G401 (cell line): ENCODE measurements around the gene MYO7A. TPM values are rescaled to one million over a fixed set of nuclear protein-coding genes. Genes with fewer than 3 reads are reported as not detected.

Experiments
- DNase-seq: peaks from one replicate; pipeline ENCODE4 v3.0.0-alpha.2; 2015; ENCODE audit warnings: low spot score
- in situ Hi-C: cut with HindIII; loops from 2 replicates; pipeline ENCODE4 v1.10.0; 2016; ENCODE audit warnings: low sequenced_read_pairs, mixed read lengths
- total RNA-seq: library from RNA; depleted of rRNA; stranded (reverse); fragments of >200 nt; shearing (Covaris generic); gene quantifications from 2 replicates; pipeline ENCODE4 v1.2.3, GENCODE V29; 2014

The MYO7A gene
- total RNA-seq, 1 experiment from 2014 or later: 0.64 TPM

DNA sequence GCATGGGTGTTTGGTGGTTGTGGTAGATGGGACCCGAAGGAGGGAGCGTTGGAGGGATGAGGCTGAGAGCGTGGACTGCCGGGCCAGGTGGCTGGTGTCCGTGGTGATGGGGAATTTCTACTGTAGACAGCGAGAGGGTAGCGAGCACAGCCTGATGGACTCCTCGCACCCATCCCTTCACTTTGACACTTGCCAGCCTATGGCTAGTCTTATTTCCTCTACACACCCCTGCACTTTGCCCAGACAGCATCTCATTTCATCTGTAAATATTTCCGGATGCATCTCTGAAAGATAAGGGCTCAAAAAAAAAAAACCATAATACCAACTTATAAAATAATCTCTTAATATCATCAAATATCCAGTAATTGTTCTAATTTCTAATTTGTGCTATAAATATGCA, 19.6 kb upstream of the MYO7A start:
- in situ Hi-C loops: no loop called here
- DNase-seq: no peak

DNA sequence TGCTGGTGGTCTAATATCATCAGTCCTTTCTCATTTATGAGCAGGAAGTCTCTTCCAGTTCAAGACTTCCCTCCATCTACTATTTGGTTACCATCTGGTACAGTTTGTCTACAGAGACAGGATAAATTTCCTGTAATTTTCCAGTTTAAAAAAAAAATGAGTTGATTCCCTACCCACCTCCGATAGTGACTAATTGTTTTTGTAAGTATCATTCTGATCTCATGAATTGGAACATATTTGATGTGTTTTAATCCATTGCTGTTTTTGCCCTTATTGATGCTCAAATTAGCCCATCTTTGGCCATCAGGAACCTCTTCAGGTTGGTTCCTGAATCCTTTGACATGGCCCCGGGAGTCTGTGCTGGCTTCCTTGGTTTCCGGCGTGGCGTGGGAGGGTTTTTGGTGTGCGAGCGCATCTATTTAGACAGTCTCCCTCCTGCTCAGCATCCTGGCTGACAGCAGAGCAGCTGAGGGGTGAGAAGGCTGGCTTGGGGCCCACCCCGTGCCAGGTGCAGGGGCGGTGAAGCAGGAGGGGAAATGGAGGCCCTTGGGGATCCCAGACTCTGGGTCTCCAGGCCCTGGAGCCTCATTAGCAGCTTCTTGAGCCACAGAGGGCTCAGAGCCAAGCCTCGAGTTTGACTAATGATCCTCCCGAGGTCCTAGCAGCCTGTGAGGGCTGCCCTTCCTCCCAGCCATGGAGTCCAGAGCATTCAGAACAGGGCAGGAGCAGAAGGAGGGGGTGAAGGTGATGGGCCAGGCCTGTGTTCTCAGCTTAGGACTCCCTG, 18.6 kb upstream of the MYO7A start:
- in situ Hi-C loops: no loop called here
- no peak for DNase-seq

DNA sequence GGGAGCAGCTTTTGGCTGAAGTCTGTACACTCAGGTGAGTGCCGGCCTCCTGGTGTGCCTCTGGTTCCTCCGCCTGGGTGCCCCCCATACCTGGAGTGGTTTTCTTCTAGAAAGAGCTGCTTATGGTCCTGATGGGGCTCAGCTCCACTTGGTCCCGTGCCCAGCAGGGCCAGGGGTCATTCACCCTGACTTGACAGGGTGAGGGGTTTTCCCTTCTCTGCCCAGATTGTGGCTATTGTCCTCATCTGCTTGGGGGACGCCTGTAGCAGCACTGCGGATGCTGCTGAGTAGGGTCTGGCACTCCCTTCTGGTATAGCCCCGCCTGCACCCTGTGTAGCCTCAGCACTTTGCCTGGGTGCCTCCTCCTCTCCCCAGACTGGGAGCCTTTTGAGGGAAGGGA, 17.2 kb upstream of the MYO7A start:
- no peak for DNase-seq
- in situ Hi-C loops: no loop called here

DNA sequence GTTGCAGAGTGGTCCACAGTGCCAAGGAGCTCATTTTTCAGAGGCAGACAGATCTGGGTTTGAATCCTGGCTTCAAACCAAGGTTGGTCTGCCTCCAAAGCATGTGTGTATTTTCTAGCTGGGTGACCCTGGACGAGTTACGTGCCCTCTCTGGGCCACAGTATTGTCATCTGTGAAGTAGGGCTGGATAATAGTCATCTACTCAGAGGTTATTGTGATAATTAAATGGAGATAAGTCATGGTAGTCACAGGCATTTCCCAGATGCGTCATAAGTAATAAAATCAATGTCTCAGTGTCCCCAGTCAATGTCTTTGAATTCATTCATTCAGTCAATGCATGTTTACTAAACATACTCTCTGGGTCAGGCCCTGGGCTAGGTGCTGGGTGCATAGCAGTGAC, 16.8 kb upstream of the MYO7A start:
- in situ Hi-C loops: no loop called here

DNA sequence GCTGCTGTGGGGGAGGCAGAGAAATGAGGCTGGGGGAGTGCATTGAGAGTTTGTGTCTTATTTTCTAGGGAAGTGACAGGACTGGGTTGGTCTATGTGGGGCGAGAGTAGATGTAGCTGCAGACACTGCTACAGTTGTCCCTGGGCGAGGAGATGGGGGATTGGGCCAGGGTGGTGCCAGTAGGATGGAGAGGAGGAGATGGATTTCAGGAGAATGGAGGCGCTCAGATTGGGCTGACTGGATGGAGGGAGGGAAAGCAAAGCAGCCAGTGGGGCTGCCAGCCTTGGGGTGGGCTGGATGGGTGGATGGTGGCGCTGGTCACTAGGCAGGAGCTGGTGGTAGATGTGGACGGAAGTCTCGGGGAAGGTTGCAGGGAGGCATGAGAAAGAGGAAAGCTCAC, 16.1 kb upstream of the MYO7A start:
- in situ Hi-C loops: no loop called here
- no peak for DNase-seq

More for the DNA sequence above, 16.8 kb upstream of the MYO7A start:
- no peak for DNase-seq

DNA sequence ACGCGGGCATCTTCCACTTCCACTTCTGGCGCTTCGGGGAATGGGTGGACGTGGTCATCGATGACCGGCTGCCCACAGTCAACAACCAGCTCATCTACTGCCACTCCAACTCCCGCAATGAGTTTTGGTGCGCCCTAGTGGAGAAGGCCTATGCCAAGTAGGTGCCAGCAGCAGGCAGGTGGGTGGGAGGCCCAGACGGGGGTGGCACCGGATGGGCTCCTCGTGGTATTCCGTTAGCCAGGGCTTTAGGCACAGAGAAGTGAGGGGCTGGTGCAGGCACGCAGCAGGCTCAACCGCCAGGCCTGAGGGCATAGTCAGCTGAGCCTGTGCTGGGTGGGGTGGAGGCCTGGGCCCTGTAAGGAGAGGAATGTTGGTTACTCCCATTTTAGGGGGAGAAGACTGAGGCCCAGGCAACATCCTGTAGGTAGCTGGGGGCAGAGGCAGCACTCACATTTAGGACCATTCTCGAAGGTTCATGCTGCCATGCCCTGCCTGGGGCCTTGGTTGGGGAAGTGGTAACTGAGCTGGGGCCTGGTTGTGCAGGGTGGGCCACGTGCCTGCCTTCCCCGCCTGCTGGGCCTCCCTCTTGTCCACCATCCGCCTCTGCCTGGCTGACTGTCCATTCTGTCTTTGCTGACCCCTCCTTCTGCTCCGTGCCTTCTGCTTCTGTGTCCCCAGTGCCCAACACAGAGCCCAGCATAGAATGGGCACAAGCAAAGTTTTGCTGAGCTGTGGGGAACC, 15.2 kb upstream of the MYO7A start:
- in situ Hi-C loops: no loop called here
- no peak for DNase-seq

DNA sequence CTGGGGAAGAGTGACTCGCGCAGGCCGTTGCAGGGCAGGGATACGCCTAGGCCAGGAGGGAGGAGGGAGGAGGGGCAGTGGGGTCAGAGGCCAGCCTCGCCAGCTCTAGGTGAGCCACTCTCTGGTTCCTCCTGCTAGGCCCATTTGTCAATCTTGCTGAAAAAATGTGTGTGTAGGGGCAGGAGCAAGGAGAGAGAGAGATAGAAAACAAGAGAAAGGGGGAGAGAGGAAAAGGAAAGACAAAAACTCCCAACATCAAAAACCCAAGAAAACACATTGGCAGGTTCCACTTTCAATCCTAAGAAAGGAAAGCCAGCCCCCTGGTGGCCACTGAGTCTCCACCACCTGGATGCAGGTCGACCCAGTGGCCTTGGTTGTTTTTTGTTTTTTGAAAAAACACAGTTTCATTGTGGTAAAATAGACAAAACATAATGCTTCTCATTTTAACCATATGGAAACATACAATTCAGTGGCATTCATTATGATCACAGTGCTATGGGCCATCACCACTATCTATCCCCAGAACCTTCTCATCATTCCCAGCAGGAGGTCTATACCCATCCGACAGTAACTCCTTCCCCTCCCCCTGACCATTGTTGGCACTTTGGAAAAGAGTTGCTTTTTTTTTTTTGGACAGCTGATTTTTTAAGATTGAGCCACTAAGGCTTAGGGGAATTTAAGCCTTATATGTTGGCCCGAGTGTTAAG, 14.5 kb upstream of the MYO7A start:
- peak; percentile 49 for DNase-seq
- in situ Hi-C loops: no loop called here

DNA sequence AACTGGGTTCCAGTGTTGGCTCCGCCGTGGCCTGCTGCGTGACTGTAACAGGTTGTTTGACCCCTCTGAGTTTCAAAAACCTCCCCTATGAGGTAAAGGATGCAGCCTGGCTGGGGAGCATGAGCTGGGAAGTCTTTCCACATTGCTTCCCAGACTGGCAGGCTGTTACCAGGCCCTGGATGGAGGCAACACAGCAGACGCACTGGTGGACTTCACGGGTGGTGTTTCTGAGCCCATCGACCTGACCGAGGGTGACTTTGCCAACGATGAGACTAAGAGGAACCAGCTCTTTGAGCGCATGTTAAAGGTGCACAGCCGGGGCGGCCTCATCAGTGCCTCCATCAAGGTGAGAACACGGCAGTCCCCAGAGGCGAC, 14.0 kb upstream of the MYO7A start:
- in situ Hi-C loops: no loop called here
- no peak for DNase-seq

DNA sequence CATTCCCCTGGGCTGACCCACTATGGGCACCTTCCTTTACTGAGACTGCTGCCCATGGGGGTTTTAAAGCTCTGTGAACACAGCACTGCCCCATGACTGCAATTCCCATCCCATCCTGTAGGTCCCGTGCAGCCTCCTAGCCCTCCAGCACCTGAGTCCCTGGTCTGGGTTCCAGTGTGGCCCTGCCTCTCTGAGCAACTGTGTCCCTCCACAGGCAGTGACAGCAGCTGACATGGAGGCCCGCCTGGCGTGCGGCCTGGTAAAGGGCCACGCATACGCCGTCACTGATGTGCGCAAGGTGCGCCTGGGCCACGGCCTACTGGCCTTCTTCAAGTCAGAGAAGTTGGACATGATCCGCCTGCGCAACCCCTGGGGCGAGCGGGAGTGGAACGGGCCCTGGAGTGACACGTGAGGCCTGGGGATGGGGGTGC, 12.8 kb upstream of the MYO7A start:
- no peak for DNase-seq
- in situ Hi-C loops: no loop called here

DNA sequence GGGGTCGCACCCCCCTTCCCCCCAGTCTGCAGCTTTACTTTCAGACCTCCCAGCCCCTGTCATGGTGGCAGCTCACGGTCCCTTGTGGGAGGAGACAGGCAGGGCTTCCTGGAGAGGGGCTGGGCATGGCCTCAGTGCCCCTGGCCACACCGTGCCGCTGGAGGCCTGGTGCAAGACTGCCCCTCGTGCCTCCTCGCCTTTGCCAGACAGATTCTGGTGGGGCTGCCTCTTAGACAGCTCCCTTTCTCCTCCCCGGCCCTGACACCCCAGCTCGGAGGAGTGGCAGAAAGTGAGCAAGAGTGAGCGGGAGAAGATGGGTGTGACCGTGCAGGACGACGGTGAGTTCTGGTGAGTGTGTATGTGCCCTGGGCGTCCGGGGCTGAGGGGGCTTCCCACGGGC, 12.1 kb upstream of the MYO7A start:
- in situ Hi-C loops: no loop called here
- no peak for DNase-seq

DNA sequence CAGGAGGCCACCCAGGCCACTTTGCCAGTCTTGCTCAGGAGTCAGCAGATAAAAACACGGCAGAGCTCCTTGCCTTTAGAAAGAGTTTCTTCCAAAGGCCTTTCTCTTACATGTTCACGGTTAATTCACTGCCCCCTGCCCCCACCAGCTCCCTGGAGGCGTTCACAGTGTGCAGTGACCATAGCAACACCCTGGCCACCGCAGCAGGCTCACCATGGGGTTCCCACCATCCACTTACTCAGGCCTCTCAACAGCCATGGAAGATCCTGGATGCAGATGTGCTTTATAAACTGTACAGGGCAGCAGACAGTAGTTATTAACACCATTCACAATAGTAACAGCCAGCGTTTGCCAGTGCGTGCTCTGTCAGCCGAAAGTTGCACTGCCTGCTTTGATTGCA, 10.6 kb upstream of the MYO7A start:
- in situ Hi-C loops: no loop called here
- no peak for DNase-seq

DNA sequence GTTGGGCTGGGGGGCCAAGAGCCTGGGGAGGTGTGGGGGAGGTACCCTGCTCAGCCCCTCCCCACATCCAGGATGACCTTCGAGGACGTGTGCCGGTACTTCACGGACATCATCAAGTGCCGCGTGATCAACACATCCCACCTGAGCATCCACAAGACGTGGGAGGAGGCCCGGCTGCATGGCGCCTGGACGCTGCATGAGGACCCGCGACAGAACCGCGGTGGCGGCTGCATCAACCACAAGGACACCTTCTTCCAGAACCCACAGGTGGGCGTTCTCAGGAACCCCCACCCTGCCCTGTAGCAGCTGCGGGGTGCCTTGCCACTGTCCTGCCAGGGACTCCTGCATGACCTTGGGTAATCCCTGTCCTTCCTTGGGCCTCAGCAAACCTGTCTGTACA, 10.0 kb upstream of the MYO7A start:
- no peak for DNase-seq
- in situ Hi-C loops: no loop called here

DNA sequence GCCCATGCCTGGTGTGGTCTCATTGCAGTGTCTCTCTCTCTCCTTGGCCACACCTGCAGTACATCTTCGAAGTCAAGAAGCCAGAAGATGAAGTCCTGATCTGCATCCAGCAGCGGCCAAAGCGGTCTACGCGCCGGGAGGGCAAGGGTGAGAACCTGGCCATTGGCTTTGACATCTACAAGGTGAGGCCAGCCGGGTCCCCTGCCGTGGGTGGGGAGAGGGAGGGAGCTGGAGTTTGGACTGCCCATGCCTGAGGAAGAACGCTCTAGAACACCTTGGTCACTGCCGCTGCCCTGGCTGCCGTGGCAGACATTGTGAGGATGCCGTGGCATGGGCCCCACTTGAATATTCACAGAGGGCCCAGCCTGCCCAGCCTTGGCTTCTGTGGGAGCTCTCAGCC, 9.1 kb upstream of the MYO7A start:
- in situ Hi-C loops: no loop called here
- no peak for DNase-seq

DNA sequence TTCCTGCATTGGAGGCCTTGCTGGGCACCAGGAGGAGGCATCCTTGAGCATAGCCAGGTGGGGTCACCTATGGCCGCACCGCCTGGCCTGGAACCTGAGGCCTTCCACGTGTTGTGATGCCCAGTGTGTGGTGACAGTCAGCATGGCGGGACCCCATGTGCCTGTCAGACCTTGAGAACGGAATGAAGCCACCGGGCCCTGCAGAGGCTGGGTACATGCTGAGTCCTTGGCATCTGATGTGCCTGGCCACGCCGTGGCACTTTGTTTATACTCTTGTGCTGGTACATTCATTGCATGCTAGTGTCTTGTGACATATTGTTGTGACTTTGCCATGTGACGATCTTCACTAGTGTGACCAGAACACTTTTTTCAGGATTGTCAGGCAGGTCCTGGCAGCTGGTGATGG, 8.5 kb upstream of the MYO7A start:
- in situ Hi-C loops: no loop called here

DNA sequence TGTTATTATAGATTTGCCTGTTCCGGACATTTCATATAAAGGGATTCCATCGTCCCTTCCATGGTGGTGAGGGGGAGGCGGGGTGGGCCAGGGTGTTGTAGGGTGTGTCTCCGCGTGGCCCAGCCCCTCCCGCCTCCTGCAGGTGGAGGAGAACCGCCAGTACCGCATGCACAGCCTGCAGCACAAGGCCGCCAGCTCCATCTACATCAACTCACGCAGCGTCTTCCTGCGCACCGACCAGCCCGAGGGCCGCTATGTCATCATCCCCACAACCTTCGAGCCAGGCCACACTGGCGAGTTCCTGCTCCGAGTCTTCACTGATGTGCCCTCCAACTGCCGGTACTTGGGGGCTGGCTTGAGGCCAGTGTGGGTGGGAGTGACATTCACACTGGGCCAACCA, 7.5 kb upstream of the MYO7A start:
- no peak for DNase-seq
- in situ Hi-C loops: no loop called here

More for the DNA sequence above, 8.5 kb upstream of the MYO7A start:
- no peak for DNase-seq

DNA sequence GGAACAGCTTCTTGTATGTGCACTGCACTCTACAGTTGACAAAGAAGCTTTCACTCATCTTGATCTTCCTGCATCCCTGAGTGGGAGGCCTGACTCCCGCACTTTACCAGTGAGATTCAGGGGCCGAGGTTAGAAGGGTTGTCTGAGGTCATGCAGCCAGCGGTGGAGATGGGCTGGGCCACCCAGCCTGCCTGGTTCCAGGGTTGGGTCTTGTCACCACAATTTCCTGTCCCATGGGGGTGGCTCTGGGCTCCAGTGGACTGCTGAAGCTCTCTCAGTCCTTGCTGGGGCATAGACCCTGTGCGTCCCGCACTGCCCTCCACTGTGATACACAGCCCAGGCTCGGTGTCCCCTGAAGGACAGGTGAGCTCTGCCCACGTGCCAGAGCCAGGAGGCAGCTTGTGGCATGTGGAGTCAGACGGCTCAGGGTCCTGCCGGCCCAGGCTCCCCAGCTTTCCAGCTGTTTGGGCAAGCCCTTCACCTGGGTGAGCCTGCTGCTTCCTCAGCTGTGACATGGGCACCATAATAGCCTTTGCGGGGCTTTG, 6.9 kb upstream of the MYO7A start:
- in situ Hi-C loops: no loop called here
- DNase-seq: no peak

DNA sequence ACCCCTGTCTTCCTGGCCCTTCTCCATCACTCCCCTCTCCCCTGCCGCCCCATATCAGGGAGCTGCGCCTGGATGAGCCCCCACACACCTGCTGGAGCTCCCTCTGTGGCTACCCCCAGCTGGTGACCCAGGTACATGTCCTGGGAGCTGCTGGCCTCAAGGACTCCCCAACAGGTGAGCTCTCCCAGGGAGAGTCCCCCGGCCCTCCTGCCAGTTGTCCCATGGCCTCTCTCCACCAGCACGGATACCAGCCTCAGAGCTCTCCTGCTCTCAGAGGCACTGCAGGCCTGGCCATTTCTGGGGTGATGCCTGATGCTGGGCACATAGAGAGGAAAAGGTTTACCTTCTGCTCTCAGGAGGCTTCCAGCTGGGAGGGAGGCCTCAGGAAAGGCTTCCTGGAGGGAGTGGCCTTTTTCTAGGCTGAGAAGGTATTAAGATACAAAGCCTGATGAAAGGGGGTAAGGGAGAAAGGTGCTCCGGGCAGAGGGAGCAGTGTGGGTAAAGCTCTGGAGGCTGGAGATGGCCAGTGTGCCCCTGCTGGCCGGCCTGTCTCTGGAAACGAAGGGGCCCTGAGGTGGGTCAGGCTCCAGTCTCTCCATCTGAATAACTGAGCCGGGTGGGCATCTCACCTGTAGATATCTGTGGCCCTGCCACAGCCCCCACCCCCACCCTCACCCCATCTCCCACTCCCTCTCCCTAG, 6.0 kb upstream of the MYO7A start:
- DNase-seq: no peak
- in situ Hi-C loops: no loop called here

DNA sequence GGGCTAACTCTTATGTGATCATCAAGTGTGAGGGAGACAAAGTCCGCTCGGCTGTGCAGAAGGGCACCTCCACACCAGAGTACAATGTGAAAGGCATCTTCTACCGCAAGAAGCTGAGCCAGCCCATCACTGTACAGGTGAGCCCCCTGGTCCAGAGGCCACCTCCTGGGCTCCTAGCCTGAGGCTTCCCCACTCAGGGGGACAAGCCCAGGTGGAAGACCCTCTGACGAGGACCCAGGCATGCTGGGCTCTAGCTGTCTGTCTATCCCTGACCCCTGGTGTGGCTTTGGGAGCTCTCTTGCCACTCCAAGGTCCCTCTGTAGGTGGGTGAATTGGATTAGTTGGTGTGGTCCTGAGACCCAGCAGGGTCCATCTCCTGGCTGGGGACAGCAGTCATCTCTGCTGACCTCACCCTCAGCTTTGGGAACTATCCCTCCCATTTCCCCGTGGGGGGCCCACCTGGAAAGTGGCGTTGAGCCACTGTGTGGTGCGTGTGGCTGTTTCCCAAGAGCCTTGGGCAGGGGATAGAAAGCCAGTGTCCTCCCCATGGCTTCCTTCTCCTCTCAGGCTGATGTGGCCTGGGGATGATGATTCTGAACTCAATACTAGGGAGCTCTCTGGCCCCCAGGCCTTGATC, 5.4 kb upstream of the MYO7A start:
- no peak for DNase-seq
- in situ Hi-C loops: no loop called here

DNA sequence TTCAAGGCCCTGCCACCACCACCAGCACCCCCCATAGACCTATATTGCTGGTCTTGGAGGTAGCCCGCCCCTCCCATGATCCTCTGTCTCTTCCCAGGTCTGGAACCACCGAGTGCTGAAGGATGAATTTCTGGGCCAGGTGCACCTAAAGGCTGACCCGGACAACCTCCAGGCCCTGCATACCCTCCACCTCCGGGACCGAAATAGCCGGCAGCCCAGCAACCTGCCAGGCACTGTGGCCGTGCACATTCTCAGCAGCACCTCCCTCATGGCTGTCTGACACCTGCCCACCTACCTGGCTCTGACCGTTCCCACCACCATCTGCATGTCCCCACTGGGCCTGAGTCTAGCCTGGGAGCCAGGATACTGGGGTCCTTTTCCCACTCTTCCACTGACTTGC, 4.5 kb upstream of the MYO7A start:
- DNase-seq: no peak
- in situ Hi-C loops: no loop called here
